Left forelimb (tissue), 1 donor: ENCODE data around the gene PNMA6F.

Experiments used
- DNase-seq: peaks from one replicate; pipeline ENCODE4 v3.0.0-alpha.2; 2018; ENCODE audit warnings: low spot score

PNMA6F gene

GRCh38 chrX:153321381-153322124 lies at the start of gene PNMA6F:
PNMA6F (minus strand) TSS chrX:153321767; CDS start chrX:153320674, 1,093 bp downstream.
- DNase-seq, result no peak

- no peak for DNase-seq
Measured at GRCh38 chrX:153371256-153371655, 49.7 kb upstream of the PNMA6F start.

DNA sequence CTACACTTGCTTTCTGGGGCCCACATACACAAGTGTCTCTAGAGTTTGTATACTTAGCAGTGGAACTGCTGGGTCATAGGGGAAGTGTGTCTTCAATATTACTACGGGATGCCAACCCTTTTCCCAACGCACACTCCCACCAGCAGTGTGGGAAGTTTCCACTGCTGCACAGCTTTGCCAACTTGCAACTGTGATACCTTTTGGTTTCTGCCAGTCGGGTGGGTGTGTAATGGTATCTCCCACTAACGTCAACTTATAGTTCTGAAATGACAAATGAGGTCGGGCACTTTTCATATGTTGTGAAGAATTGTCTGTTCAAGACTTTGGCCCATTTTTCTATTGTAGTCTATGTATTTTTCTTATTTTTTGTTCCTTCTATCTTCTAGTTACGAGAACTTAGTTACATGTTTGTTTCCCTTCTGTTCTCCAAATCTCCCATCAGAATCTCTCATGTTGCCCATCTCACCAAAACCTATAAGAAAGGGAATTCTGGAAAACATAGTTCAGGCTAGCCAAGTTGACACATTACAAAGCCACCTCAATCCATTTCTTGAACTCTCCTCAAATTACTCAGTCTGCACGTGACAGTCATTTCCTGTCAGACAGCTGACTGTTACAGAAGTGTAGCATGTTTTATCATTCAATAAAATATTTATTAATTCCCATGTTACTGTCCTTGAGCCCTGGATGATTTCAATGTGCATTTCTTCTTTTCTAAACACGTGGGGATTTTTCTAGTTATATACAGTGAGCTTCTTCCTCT lies 48.9 kb upstream of the PNMA6F start:
- no peak for DNase-seq

DNA sequence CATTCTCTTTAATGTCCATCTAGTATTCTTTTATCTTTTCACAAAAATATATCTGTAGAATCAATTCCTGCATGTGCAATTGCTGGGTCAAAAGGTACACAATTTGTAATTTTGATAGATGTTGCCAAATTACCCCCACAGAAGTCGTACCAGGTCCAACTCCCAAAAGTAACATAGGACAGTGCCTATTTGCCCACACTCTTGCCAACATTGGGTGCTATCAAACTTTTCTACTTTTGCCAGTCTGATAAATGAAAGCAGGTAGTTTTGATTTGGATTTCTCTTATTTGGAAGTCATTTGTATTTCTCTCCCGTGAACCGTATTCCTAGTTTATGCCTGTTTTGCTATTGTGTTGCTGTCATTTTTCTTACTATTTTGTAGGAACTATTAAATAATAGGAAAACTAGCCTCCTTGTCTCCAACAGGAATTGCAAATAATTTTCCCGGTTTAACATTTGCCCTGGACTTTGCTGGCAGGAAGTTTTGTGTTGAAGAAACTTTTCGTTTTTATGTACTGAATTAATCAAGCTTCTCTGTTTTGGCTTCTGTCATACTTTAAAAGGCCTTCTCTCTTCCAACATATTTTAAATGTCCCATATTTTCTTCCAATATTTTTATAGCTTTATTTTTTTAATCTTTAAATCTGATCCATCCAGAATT lies 45.4 kb upstream of the PNMA6F start:
- DNase-seq, result no peak

GRCh38 chrX:153366119-153366518 lies 44.6 kb upstream of the PNMA6F start:
- no peak for DNase-seq

GRCh38 chrX:153365670-153366069 lies 44.1 kb upstream of the PNMA6F start:
- no peak for DNase-seq

DNA sequence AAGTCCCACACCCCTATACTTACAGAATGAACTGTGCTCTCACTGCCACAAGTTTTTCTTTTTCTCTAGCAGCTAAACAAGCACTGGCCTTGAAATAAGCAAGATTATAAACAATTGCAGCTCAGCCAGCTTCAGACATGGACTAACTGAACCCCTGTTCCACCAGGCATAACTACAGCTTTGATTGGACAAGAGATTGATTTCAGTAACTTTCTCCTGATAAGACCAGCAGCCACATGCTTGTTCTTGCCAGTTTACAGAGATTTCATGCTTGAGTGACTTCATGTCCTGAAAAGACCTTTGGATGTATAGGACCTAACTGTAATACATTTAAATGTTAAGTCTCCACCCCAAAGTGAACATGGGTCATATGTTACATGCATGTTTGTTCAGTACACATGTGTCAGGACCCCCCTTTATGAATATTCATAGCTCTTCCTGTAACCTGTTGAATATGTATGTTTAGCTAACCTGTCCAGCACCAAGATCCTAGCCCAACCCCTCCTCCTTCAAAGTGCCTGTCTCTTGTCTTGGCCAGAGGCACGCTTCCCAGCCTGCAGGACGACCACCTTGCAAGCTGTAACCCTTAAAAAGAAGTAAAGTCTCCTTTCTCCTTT lies 40.3 kb upstream of the PNMA6F start:
- DNase-seq, result no peak

DNA sequence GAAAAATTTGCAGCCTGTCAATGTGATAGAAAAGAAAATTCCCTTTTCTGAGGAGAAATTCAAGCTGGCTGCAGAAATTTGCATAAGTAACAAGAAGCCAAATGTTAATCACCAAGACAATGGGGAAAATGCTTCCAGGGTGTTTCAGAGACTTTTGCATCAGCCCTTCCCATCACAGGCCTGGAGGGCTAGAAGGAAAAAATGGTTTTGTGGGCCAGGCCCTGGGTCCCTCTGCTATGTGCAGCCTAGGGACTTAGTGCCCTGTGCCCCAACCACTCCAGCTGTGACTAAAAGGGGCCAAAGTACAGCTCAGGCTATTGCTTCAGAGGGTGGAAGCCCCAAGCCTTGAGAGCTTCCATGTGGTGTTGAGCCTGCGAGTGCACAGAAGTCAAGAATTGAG lies 36.3 kb upstream of the PNMA6F start:
- DNase-seq, result no peak

- DNase-seq, result no peak
Measured at GRCh38 chrX:153353416-153353815, 31.8 kb upstream of the PNMA6F start.

GRCh38 chrX:153352858-153353257 lies 31.3 kb upstream of the PNMA6F start:
- no peak for DNase-seq

- no peak for DNase-seq
Measured at GRCh38 chrX:153351981-153352380, 30.4 kb upstream of the PNMA6F start.

- DNase-seq, result no peak
Measured at GRCh38 chrX:153349952-153350351, 28.4 kb upstream of the PNMA6F start.

- no peak for DNase-seq
Measured at GRCh38 chrX:153348421-153348820, 26.9 kb upstream of the PNMA6F start.

DNA sequence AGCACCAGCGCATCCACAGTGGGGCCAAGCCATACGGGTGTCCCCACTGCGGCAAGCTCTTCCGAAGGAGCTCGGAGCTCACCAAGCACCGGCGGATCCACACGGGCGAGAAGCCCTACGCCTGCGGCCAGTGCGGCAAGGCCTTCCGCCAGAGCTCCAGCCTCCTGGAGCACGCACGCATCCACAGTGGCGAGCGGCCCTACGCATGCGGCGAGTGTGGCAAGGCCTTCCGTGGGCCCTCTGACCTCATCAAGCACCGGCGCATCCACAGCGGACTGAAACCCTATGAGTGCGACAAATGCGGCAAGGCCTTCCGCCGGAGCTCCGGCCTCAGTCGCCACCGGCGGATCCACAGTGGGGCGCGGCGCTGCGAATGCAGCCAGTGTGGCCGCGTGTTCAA lies 26.0 kb upstream of the PNMA6F start:
- DNase-seq, result no peak

DNA sequence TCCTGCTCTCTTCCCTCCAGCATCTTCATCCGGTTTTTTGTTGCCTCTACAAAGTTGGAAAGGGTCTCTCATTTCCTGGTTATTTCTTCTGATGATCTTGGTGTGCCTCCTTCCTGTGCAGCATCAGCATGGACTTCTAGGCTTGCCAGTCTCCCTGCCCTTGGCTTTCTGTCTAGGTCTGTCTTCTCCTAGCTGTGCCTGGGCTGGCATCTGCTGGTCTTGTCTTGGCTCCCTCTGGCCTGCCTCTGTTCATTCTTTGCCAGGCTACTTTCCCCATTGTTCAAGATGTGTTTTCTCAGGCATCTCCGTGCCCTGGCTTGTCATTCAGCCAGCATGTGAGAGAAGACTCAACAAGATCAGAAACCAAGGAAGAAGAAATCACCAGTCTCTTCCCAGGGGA lies 22.1 kb upstream of the PNMA6F start:
- DNase-seq, result no peak

- no peak for DNase-seq
Measured at GRCh38 chrX:153342762-153343558, 21.4 kb upstream of the PNMA6F start.

DNA sequence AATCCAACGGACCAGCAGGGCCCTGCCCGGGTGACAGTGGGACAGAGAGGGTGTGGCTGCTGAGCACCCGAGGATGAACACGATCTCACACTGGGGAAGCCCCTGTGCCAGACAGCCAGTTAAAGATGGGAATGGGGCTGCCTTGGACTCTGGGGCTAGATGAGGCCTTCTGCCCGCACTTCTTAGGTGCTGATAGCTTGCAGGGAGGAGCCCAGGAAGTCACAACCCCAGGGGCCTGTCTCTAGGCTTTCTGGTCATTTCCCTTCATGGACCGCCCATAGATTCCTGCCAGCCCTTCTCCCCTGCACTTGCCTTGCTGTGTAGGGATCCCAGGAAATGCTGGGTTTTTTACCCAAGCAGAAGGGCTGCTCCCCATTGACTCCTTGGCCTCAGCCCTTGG lies 18.5 kb upstream of the PNMA6F start:
- no peak for DNase-seq

DNA sequence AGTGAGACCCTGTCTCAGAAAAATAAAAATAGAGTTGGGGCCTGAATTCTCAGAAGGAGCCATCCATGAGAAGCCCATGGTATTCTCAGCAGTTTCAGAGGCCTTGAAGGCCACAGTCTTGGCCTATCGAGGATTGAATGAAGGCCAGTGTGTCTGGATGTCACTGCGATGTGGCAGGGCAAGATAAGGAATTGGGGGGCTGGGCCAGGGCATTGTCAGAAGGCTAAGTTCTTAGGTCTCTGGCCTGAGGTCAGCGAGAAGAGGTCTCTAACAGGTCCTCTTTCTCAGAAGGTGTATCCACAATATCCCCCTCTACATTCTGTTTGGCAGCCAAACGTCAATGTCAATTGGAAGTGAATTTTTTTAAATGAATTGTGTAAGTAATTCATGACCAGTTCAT lies 18.1 kb upstream of the PNMA6F start:
- DNase-seq, result no peak

DNA sequence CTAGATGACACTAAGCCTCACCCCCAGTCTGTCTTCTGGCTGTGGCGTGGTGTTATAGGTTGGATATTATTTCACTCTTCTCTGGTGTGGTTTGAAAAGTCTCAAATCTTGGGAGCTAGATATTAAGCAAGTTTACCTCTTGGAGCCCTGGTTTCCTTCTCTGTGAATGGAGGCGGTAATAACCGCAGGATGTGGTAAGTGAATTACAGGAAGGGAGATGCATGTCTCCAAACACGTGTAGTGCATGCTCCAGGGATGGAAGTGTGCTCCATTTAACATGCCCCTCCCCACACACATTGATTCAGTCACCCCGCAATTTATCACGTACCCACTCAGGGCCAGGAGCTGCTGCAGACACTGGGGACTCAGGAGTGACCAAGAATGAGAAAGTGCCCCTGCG lies 17.3 kb upstream of the PNMA6F start:
- DNase-seq, result no peak

DNA sequence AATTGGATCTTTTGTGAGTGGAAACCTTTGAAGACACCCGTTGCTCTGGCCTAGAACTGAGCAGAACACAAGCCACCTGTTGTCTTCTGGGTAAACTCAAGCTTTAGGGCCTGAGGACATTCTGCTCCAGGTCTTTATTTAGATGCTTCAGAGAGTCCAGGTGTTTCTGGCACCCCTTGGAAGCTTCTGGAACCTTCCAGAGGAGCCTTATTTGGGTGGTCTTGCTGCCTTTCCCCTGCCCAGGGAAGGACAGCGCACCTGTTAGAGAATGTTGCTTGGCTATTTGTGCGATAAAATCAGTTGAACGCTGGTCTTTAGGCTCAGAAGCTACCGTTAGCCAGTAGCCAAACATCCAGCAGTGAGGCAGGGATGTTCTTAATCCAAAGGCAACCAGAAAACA lies 15.4 kb upstream of the PNMA6F start:
- DNase-seq, result no peak

GRCh38 chrX:153336121-153336894 lies 14.7 kb upstream of the PNMA6F start:
- no peak for DNase-seq
